Measurements from ENCODE around the gene PNP.
"Not testable (repeated sequence)": the region's sequence is repeated elsewhere in the genome, so short reads cannot be mapped to it uniquely, and the experiment has no call there.

Gene PNP

DNA sequence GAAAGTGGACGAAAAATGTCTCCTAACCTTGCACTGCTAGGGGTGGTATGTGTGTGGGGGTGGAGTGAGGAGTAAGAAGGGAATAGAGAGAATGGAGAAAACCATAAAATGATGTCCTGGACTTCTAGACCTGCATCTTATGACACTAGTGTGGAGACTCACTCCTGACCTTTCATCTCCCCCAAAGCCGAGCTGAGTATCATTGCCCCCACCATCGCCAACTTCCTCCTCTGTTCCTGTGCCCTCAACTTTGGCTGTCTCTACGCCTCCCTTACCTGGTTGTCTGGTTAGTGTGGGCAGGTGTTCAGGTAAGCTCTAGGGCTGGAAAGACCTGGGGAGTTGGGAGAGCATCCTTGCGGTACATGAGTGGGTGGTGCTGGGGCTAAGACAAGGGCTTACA, 28.7 kb upstream of the PNP start:
- no peak overlapping the region for H3K4me3 ChIP-seq (replicated peaks; ENCODE audit: insufficient read depth, low read length)
- H3K27me3 ChIP-seq (ENCODE audit: insufficient read depth, poor library complexity, severe bottlenecking) = no peaks in the 10 kb centered on the region
- no peak for TF ChIP-seq CTCF (IDR thresholded peaks at IDR 0.05; ENCODE audit: insufficient read depth, low read length)
- TF ChIP-seq SPI1 (IDR thresholded peaks at IDR 0.05; ENCODE audit: borderline replicate concordance, low read depth) = no peak
- TF ChIP-seq REST (IDR thresholded peaks at IDR 0.05; ENCODE audit: insufficient replicate concordance, low read depth) = no peak
- no peak for TF ChIP-seq GABPA (IDR thresholded peaks at IDR 0.05; ENCODE audit: low read depth)
- no peak for TF ChIP-seq POLR2AphosphoS5 (IDR thresholded peaks at IDR 0.05; ENCODE audit: low read depth)
- DNase-seq (ENCODE audit: low read depth in 1 of 2, low spot score in 1 of 2) = no peak
- no peak overlapping the region for H3K27ac ChIP-seq (replicated peaks)

- H3K4me3 ChIP-seq (replicated peaks; ENCODE audit: insufficient read depth, low read length) = no peak overlapping the region
- no peaks in the 10 kb centered on the region for H3K27me3 ChIP-seq (ENCODE audit: insufficient read depth, poor library complexity, severe bottlenecking)
- H3K27ac ChIP-seq (replicated peaks) = peak overlapping the region; percentile 31
- TF ChIP-seq REST (IDR thresholded peaks at IDR 0.05; ENCODE audit: insufficient replicate concordance, low read depth) = no peak
- no peak for TF ChIP-seq SPI1 (IDR thresholded peaks at IDR 0.05; ENCODE audit: borderline replicate concordance, low read depth)
- no peak for TF ChIP-seq POLR2AphosphoS5 (IDR thresholded peaks at IDR 0.05; ENCODE audit: low read depth)
- TF ChIP-seq GABPA (IDR thresholded peaks at IDR 0.05; ENCODE audit: low read depth) = no peak
- DNase-seq (ENCODE audit: low read depth in 1 of 2, low spot score in 1 of 2) = peak in 1 of 2 experiments; percentile 30
These were observed 28.3 kb upstream of the PNP start for GRCh38 chr14:20440882-20441281.

DNA sequence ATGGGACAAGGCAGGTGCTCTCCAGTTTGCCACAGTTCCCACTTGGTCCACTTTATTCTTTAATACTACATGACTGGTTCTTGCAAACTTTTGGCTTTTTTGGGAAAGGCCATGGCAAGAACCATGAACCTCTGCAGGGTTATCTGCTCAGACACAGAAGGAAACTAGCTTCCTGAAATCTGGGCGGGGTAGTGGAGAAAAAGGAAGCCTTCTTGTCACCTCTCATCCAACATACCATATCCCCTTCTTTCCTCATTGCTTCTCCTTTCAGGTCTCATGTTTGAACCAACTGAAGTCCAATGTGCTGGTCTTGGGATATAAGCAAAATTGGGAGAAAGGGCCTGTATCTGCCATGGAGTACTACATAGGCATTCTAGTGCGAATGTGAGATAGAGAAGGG, 27.7 kb upstream of the PNP start:
- no peak overlapping the region for H3K4me3 ChIP-seq (replicated peaks; ENCODE audit: insufficient read depth, low read length)
- DNase-seq (ENCODE audit: low read depth in 1 of 2, low spot score in 1 of 2) = peak in 1 of 2 experiments; percentile 25
- no peaks in the 10 kb centered on the region for H3K27me3 ChIP-seq (ENCODE audit: insufficient read depth, poor library complexity, severe bottlenecking)
- no peak overlapping the region for H3K27ac ChIP-seq (replicated peaks)
- TF ChIP-seq REST (IDR thresholded peaks at IDR 0.05; ENCODE audit: insufficient replicate concordance, low read depth) (no peak), SPI1 (IDR thresholded peaks at IDR 0.05; ENCODE audit: borderline replicate concordance, low read depth) (peak; percentile 23; the same call in 1 of the 2 replicates)

DNA sequence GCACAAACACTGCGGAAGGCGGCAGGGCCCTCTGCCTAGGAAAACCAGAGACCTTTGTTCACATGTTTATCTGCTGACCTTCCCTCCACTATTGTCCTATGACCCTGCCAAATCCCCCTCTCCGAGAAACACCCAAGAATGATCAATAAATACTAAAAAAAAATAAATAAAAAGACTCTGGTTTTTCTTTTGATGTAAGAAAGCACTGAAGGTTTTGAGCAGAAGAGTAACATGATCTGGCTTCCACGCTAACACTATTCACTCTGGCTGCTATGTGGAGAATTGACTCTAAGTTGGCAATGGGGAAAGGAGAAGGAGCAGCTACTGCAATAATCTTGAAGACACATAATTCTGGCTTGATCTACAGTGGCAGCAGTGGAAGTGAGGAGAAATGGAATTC, 25.6 kb upstream of the PNP start:
- not testable (repeated sequence) for H3K4me3 ChIP-seq (replicated peaks; ENCODE audit: insufficient read depth, low read length); H3K27ac ChIP-seq (replicated peaks); DNase-seq (ENCODE audit: low read depth in 1 of 2, low spot score in 1 of 2); H3K27me3 ChIP-seq (ENCODE audit: insufficient read depth, poor library complexity, severe bottlenecking)

GRCh38 chr14:20446889-20447288, 22.3 kb upstream of the PNP start:
- no peak overlapping the region for H3K4me3 ChIP-seq (replicated peaks; ENCODE audit: insufficient read depth, low read length)
- H3K27me3 ChIP-seq (ENCODE audit: insufficient read depth, poor library complexity, severe bottlenecking) = no peaks in the 10 kb centered on the region
- H3K27ac ChIP-seq (replicated peaks) = no peak overlapping the region
- no peak for DNase-seq (ENCODE audit: low read depth in 1 of 2, low spot score in 1 of 2)
- no peak for TF ChIP-seq GABPA (IDR thresholded peaks at IDR 0.05; ENCODE audit: low read depth)
- TF ChIP-seq CTCF (IDR thresholded peaks at IDR 0.05; ENCODE audit: insufficient read depth, low read length) = no peak
- no peak for TF ChIP-seq SPI1 (IDR thresholded peaks at IDR 0.05; ENCODE audit: borderline replicate concordance, low read depth)
- no peak for TF ChIP-seq POLR2AphosphoS5 (IDR thresholded peaks at IDR 0.05; ENCODE audit: low read depth)
- TF ChIP-seq REST (IDR thresholded peaks at IDR 0.05; ENCODE audit: insufficient replicate concordance, low read depth) = no peak

- H3K4me3 ChIP-seq (replicated peaks; ENCODE audit: insufficient read depth, low read length); H3K27me3 ChIP-seq (ENCODE audit: insufficient read depth, poor library complexity, severe bottlenecking); DNase-seq (ENCODE audit: low read depth in 1 of 2, low spot score in 1 of 2); H3K27ac ChIP-seq (replicated peaks): not testable (repeated sequence)
These were observed 16.4 kb upstream of the PNP start for GRCh38 chr14:20452831-20453230.
